HL-60 (cell line): ENCODE data around the gene SLC22A16.

ENCODE experiments used
- CTCF ChIP-seq: IDR thresholded peaks from one replicate; pipeline ENCODE4 v1.5.1; 2011; ENCODE audit warnings: low read length, control low read depth, inconsistent platforms; ENCODE audit not compliant: insufficient read depth
- GABPA ChIP-seq: IDR thresholded peaks from 2 replicates; pipeline ENCODE4 v1.6.1; 2012; ENCODE audit warnings: low read depth
- REST ChIP-seq: IDR thresholded peaks from 2 replicates; pipeline ENCODE4 v1.6.1; 2012; ENCODE audit warnings: low read depth; ENCODE audit not compliant: insufficient replicate concordance

- TF ChIP-seq GABPA (no peak), REST (no peak), CTCF (no peak)
Observed at GRCh38 chr6:110485491-110485890, 9.1 kb upstream of the SLC22A16 start.
